Naive B cell (primary cell): ENCODE results near the gene PLEKHH2. TPM values are rescaled to one million over a fixed set of nuclear protein-coding genes. Genes with fewer than 3 reads are reported as not detected.

ENCODE experiments used
- polyA plus RNA-seq, 6 donors: library from polyadenylated mRNA; unstranded; fragments of 300-500 nt; fragmentation: Illumina TruSeq; gene quantifications; one replicate each; pipeline ENCODE4 v1.2.3, GENCODE V29; 2021; ENCODE audit warnings: low read depth in 6 of 6

The PLEKHH2 gene
- polyA plus RNA-seq, 6 donors from 2014 or later: not detected

Other genes with a start within 250 kb of the PLEKHH2 start
- gene THADA, start 41.2 kb upstream of the PLEKHH2 start, polyA plus RNA-seq: 10 to 100 TPM in 5 of 6 donors, 1 to 10 TPM in 1; 8.3 to 20.2 (median 13.0) TPM
- gene C1GALT1C1L, start 39.2 kb downstream of the PLEKHH2 start, polyA plus RNA-seq: not detected
- 1 to 10 TPM; 3.1 to 8.1 (median 6.3) TPM for gene DYNC2LI1, start 136.8 kb downstream of the PLEKHH2 start, polyA plus RNA-seq
- not detected for gene ABCG5, start 201.6 kb downstream of the PLEKHH2 start, polyA plus RNA-seq
- gene ABCG8, start 201.7 kb downstream of the PLEKHH2 start, polyA plus RNA-seq: under 1 TPM in 2 of 6 donors, not detected in 4; 0.05 to 0.12 TPM